ENCODE results near the gene PAX5.

GRCh38 chr9:37010976-37011375 lies 23.1 kb downstream of the PAX5 start:
- TF ChIP-seq CTCF (CRISPR knock-in tag; IDR thresholded peaks at IDR 0.05), result no peak
- TF ChIP-seq KLF6 (CRISPR knock-in tag; IDR thresholded peaks at IDR 0.05), result no peak
- TF ChIP-seq FOXP4 (CRISPR knock-in tag; IDR thresholded peaks at IDR 0.05), result no peak
- no peak for TF ChIP-seq THRA (CRISPR knock-in tag; IDR thresholded peaks at IDR 0.05; ENCODE audit: borderline replicate concordance)
- TF ChIP-seq PBX3 (CRISPR knock-in tag; IDR thresholded peaks at IDR 0.05; ENCODE audit: borderline replicate concordance), result no peak
- TF ChIP-seq POLR2AphosphoS2 (IDR thresholded peaks at IDR 0.05; ENCODE audit: low read depth, low read length), result no peak
- TF ChIP-seq ZNF124 (CRISPR knock-in tag; IDR thresholded peaks at IDR 0.05), result no peak
- no peak for TF ChIP-seq BRF2 (CRISPR knock-in tag; IDR thresholded peaks at IDR 0.05)

Measured in HepG2 (cell line).